K562 (cell line): ENCODE data around the gene GSK3B. TPM values are rescaled to one million over a fixed set of nuclear protein-coding genes. Genes with fewer than 3 reads are reported as not detected.

Source experiments
- ATF1 ChIP-seq, 2 experiments: fragments of 450-650 bp in 1 of 2; IDR thresholded peaks; 2 replicates each; pipeline ENCODE4 v1.6.1; 2016; ENCODE audit warnings: missing compliant biosample characterization in 1 of 2, missing genetic modification characterization in 1 of 2
- BRF2 ChIP-seq: IDR thresholded peaks from 3 replicates; pipeline ENCODE4 v1.6.1; 2011; ENCODE audit warnings: borderline replicate concordance, mild to moderate bottlenecking; ENCODE audit not compliant: insufficient read length, insufficient read depth
- CBFA2T3 ChIP-seq: fragments of 450-650 bp; IDR thresholded peaks from 2 replicates; pipeline ENCODE4 v1.6.1; 2017
- CTBP1 ChIP-seq: fragments of 450-650 bp; IDR thresholded peaks from 2 replicates; pipeline ENCODE4 v1.6.1; 2016; ENCODE audit warnings: borderline replicate concordance
- ETS2 ChIP-seq: IDR thresholded peaks from 2 replicates; pipeline ENCODE4 v1.6.1; 2016; ENCODE audit warnings: borderline replicate concordance, missing genetic modification characterization, mild to moderate bottlenecking, moderate library complexity, missing compliant biosample characterization; ENCODE audit not compliant: poor library complexity, severe bottlenecking
- GABPB2 ChIP-seq: fragments of 250-450 bp; sonication (Bioruptor Pico); conservative IDR thresholded peaks from 2 replicates; pipeline ENCODE4 v1.5.1; 2021; ENCODE audit warnings: mild to moderate bottlenecking
- HNRNPH1 ChIP-seq: fragments of 200-400 bp; formaldehyde crosslinking; optimal IDR thresholded peaks from 2 replicates; pipeline ENCODE3; 2017; ENCODE audit warnings: low read depth, mild to moderate bottlenecking, low read length, moderate library complexity
- HNRNPL ChIP-seq: fragments of 200-400 bp; formaldehyde crosslinking; IDR thresholded peaks from 2 replicates; pipeline ENCODE4 v1.6.1; 2017; ENCODE audit warnings: low read depth, mild to moderate bottlenecking, low read length
- IRF1 ChIP-seq: sonication (generic); formaldehyde crosslinking; IDR thresholded peaks from 2 replicates; pipeline ENCODE4 v1.8.0; 2022; ENCODE audit warnings: missing genetic modification reagents, mild to moderate bottlenecking, borderline replicate concordance
- MLX ChIP-seq, 2 experiments: fragments of 450-650 bp in 1 of 2; sonication (generic) in 1 of 2; formaldehyde crosslinking; conservative IDR thresholded peaks; 2 replicates each; pipeline versions ENCODE4 v1.4.0 to v1.8.1; 2020 to 2022; ENCODE audit warnings: mild to moderate bottlenecking in 1 of 2, missing genetic modification reagents in 1 of 2
- MNT ChIP-seq, 2 experiments: fragments of 450-650 bp; conservative IDR thresholded peaks; 2 replicates each; pipeline ENCODE4 v1.6.1; 2017; ENCODE audit warnings: mild to moderate bottlenecking in 2 of 2, moderate library complexity in 2 of 2
- NCOA4 ChIP-seq: fragments of 450-650 bp; IDR thresholded peaks from 2 replicates; pipeline ENCODE4 v1.6.1; 2018; ENCODE audit warnings: mild to moderate bottlenecking; ENCODE audit not compliant: partially characterized antibody
- NCOR1 ChIP-seq: fragments of 450-650 bp; IDR thresholded peaks from 2 replicates; pipeline ENCODE4 v1.6.1; 2016; ENCODE audit warnings: mild to moderate bottlenecking, moderate library complexity
- NELFE ChIP-seq: IDR thresholded peaks from 2 replicates; pipeline ENCODE4 v1.6.1; 2011; ENCODE audit warnings: mild to moderate bottlenecking; ENCODE audit not compliant: insufficient read depth, insufficient read length
- NFIX ChIP-seq: fragments of 250-450 bp; sonication (Bioruptor Pico); IDR thresholded peaks from 2 replicates; pipeline ENCODE4 v1.4.0; 2020; ENCODE audit warnings: low read depth, mild to moderate bottlenecking, moderate library complexity
- RAD51 ChIP-seq: fragments of 450-650 bp; IDR thresholded peaks from 2 replicates; pipeline ENCODE4 v1.7.1; 2016; ENCODE audit warnings: low read depth, mild to moderate bottlenecking, borderline replicate concordance
- SOX6 ChIP-seq: fragments of 450-650 bp; IDR thresholded peaks from 2 replicates; pipeline ENCODE4 v1.6.1; 2014; ENCODE audit warnings: mild to moderate bottlenecking
- SRSF1 ChIP-seq: fragments of 200-400 bp; formaldehyde crosslinking; IDR thresholded peaks from 2 replicates; pipeline ENCODE4 v1.6.1; 2017; ENCODE audit warnings: mild to moderate bottlenecking, low read depth, low read length, moderate library complexity
- STAT5A ChIP-seq: IDR thresholded peaks from 2 replicates; pipeline ENCODE4 v1.6.1; 2012; ENCODE audit warnings: low read length, inconsistent platforms, borderline replicate concordance
- ZBTB12 ChIP-seq: fragments of 250-450 bp; sonication (Bioruptor Pico); IDR thresholded peaks from 2 replicates; pipeline ENCODE4 v1.4.0; 2020
- ZNF12 ChIP-seq: sonication (generic); formaldehyde crosslinking; IDR thresholded peaks from 2 replicates; pipeline ENCODE4 v1.4.0; 2020; ENCODE audit warnings: mild to moderate bottlenecking, missing genetic modification reagents
- ZNF143 ChIP-seq: sonication (generic); formaldehyde crosslinking; IDR thresholded peaks from 2 replicates; pipeline ENCODE4 v1.9.0; 2022; ENCODE audit warnings: mild to moderate bottlenecking, missing genetic modification reagents
- ZNF41 ChIP-seq: fragments of 250-450 bp; sonication (Bioruptor Pico); conservative IDR thresholded peaks from 2 replicates; pipeline ENCODE4 v1.4.0; 2020; ENCODE audit warnings: mild to moderate bottlenecking
- polyA plus RNA-seq, 8 experiments: library from polyadenylated mRNA; depleted of rRNA in 4 of 8; stranded (reverse) in 5 of 8; unstranded in 3 of 8; fragments of >200 nt; fragmentation: Nextera tagmentation in 2 of 8; fragmentation: Illumina TruSeq in 1 of 8; extraction: Ambion mirVana in 2 of 8; extraction: Trizol in 1 of 8; gene quantifications; 2 replicates each; pipeline versions ENCODE4 v1.2.1 to v1.2.3, GENCODE V29; 2011 to 2014; ENCODE audit warnings: inconsistent platforms in 1 of 8, missing spikeins in 1 of 8
- total RNA-seq, 7 experiments: library from RNA; depleted of rRNA in 6 of 7; stranded (reverse); fragments of >200 nt in 6 of 7; fragmentation: Illumina TruSeq in 2 of 7; extraction: Trizol in 2 of 7; gene quantifications; 2 replicates each; pipeline versions ENCODE4 v1.2.1 to v1.2.3, GENCODE V29; 2011 to 2021; ENCODE audit warnings: low replicate concordance in 1 of 7

Gene GSK3B
- total and polyA plus RNA-seq, 9 of the 15 experiments (the other 6 are each of a cell fraction or from before 2014, with no cell fraction given): 4.7 to 25.0 (median 18.7) TPM

- TF ChIP-seq MNT (conservative IDR thresholded peaks at IDR 0.05) (peak; percentile 34 to 64), ZNF41 (CRISPR knock-in tag) (no peak), IRF1 (no peak), RAD51 (no peak), BRF2 (no peak), CBFA2T3 (no peak), HNRNPH1 (no peak), NCOR1 (no peak), ZNF12 (no peak), HNRNPL (no peak), ZNF143 (CRISPR knock-in tag) (no peak), GABPB2 (CRISPR knock-in tag) (no peak), NELFE (no peak), SOX6 (0 out of 2 replicates have a peak, but pooled peaks have one; percentile 10), ATF1 (CRISPR knock-in tag; IDR thresholded peaks at IDR 0.05) (no peak), ATF1 (tag; IDR thresholded peaks at IDR 0.05) (peak; percentile 55), NFIX (CRISPR knock-in tag) (no peak), MLX (CRISPR knock-in tag; conservative IDR thresholded peaks at IDR 0.05) (no peak), STAT5A (no peak), NCOA4 (no peak), ZBTB12 (no peak), ETS2 (tag) (no peak), CTBP1 (no peak; the same call in 1 of the 2 replicates), SRSF1 (no peak)
These were observed 1.2 kb upstream of the GSK3B start (continued) for GRCh38 chr3:120095226-120095978.
